Measurements from ENCODE around the gene XAF1.

DNA sequence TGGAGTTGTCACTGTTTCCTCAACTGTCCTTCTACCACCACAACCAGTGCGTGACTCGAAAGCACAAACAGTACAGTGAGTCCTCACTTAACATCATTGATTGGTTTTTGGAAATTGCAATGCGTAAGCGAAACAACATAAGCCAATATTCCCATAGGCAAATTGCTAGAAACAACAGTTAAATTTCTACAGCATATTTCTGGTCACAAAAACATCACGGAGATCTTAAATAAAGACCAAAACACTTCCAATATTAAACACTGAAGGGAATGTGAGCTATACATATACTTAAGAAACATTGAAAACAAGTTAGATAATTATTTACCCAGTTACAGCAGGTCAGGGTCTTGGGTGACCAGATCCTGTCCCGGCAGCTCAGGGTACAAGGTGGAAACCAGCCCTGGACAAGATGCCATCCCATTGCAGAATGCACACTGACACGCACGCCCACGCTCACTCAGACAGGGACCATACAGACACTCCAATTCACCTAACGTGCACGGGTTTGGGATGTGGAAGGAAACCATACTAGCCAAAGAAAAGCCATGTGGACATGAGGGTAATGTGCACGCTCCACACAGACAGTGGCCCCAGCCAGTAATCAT is 47.4 kb upstream of the XAF1 start:
- TF ChIP-seq, protein P1, sequence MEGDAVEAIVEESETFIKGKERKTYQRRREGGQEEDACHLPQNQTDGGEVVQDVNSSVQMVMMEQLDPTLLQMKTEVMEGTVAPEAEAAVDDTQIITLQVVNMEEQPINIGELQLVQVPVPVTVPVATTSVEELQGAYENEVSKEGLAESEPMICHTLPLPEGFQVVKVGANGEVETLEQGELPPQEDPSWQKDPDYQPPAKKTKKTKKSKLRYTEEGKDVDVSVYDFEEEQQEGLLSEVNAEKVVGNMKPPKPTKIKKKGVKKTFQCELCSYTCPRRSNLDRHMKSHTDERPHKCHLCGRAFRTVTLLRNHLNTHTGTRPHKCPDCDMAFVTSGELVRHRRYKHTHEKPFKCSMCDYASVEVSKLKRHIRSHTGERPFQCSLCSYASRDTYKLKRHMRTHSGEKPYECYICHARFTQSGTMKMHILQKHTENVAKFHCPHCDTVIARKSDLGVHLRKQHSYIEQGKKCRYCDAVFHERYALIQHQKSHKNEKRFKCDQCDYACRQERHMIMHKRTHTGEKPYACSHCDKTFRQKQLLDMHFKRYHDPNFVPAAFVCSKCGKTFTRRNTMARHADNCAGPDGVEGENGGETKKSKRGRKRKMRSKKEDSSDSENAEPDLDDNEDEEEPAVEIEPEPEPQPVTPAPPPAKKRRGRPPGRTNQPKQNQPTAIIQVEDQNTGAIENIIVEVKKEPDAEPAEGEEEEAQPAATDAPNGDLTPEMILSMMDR (IDR thresholded peaks at IDR 0.05; ENCODE audit: insufficient read depth, low read length, poor library complexity, severe bottlenecking): no peak
- no peak for TF ChIP-seq EZH2phosphoT487 (conservative IDR thresholded peaks at IDR 0.05; ENCODE audit: low read length)

Measured in SU-DHL-6 (cell line).